ENCODE data around the gene IZUMO1.
A peak's percentile ranks its signal among the peaks of the same experiment; 100 is the strongest.

Gene IZUMO1

DNA sequence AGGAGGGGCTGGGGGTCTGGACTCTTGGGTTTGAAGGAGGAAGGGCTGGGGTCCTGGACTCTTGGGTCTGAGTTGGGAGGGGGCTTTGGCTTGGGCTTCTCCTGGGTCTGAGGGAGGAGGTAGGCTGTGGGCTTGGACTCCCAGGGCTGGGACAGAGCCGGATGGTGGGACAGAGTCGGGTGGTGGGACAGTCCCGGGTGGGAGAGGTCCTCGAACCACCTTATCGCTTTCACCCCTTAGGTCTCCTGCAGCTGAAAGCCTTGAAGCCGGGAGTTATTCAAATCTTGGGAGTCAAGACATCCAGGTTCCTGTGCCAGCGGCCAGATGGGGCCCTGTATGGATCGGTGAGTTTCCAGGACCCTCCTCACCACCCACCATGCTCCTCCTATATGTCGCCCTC lies 10.0 kb upstream of the IZUMO1 start:
- no peak for DNase-seq

DNA sequence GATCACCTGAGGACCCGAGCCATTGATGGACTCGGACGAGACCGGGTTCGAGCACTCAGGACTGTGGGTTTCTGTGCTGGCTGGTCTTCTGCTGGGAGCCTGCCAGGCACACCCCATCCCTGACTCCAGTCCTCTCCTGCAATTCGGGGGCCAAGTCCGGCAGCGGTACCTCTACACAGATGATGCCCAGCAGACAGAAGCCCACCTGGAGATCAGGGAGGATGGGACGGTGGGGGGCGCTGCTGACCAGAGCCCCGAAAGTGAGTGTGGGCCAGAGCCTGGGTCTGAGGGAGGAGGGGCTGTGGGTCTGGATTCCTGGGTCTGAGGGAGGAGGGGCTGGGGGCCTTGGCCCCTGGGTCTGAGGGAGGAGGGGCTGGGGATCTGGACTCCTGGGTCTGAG lies 9.5 kb upstream of the IZUMO1 start:
- no peak for DNase-seq

DNA sequence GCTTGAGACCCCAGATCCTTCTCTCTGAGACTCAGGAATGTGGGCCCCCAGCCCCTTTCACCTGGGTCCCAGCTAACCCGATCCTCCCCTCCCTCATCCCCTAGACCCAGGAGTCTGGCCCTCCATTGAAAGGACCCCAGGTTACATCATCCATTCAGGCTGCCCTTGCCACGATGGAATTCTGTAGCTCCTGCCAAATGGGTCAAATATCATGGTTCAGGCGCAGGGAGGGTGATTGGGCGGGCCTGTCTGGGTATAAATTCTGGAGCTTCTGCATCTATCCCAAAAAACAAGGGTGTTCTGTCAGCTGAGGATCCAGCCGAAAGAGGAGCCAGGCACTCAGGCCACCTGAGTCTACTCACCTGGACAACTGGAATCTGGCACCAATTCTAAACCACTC lies 9.1 kb upstream of the IZUMO1 start:
- DNase-seq = no peak

GRCh38 chr19:48755084-48755641 lies 8.5 kb upstream of the IZUMO1 start, which contains the start of gene FGF21:
FGF21 (plus strand) TSS chr19:48755524; CDS start chr19:48756237, 713 bp downstream.
- no peak for DNase-seq

GRCh38 chr19:48752496-48753365 lies 6.0 kb upstream of the IZUMO1 start, which contains the start of gene FUT1:
FUT1 (minus strand) TSS chr19:48752641; CDS start chr19:48751281, 1,360 bp downstream.
- peak; percentile 21 for DNase-seq

DNA sequence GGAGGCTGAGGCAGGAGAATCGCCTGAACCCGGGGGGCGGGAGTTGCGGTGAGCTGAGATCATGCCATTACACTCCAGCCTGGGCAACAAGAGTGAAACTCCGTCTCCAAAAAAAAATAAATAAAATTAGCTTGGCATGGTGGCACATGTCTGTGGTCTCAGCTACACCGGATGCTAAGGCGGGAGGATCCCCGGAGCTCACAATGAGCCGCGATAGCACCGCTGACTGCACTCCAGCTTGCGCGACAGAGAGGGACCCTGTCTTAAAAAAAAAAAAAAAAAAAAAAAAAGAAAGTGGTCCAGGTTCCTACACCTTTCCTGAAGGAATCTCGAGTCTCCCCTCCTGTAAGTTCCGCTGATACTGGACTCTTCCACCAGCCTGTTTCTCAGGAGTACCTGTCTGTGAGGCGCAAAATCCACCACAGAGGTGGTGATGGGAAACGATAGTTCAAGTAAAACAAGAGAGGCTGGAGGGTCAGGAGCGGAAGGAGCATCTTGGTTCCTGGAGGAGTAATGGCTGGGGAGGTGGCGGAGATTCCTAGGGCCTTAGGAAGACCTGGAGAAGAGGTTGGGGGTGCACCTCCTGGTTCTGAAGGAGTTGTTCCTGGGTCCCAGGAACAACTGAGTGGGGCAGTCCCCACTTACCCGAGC lies 5.3 kb upstream of the IZUMO1 start:
- no peak for DNase-seq

DNA sequence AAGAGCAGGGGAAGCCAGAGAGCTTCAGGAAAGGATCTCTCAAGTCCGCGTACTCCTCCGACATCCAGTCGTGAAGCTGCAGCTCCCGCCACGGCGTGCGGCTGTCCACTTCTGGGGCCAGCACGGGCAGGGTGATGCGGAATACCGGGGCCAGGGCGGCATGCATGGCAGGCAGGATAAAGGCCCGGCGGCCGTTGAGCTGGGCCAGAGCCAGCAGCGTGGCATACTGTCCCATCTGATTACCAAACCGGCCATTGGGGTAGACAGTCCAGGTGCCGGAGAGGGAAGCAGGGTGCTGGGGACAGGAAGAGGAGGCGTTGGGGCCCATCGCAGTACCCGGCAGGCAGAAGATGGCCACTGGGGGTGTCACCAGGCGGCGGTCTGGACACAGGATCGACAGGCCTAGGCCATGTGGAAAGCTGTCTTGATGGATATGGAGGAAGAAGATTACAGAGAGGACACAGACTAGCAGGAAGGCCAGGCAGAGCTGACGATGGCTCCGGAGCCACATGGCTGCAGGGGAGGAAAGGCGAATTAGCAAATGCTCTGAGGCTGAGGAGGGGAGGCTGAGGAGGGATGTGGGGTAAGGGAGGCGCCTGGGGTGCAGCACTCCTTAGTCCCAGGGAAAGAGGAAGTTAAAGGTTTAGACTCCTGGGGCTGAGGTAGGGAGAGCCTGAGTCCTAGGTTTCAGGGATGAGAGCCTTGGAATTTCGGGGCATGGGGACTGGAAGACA lies 4.2 kb upstream of the IZUMO1 start:
- DNase-seq = no peak

DNA sequence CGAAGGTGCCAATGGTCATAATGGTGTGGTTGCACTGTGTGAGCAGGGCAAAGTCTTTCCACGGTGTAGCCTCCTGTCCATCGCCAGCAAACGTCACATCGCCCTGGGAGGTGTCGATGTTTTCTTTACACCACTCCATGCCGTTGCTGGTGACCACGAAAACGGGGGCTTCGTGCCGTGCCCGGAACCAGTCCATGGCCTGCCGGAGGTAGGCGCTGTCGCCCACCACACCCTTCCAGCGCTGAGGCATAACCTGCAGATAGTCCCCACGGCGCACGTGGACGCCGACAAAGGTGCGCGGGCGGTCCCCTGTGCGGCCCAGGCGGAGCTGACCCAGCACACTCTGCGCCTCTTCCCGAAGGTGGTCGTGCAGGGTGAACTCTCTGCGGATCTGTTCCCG lies 3.6 kb upstream of the IZUMO1 start:
- DNase-seq = no peak

- no peak for DNase-seq
These were observed 3.0 kb upstream of the IZUMO1 start for GRCh38 chr19:48749571-48750198.

DNA sequence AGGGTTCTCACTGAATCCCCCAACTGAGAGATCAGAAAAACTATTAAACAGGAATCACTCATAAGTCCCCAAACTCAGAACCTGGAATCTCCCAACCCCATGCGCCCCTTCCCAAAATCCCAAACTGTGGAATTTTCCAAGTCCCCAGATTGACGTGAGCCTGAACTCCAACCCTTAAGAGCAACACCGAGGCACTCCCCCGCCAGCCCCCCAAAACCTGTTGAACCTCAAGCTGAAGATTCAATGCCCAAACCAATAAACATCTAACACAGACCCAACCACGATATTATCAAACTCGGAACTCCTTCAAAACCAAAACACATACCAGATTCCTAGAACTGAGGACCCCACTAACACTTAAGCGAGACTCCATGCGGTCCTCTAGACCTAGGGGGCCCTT lies 599 bp downstream of the IZUMO1 start:
- no peak for DNase-seq

DNA sequence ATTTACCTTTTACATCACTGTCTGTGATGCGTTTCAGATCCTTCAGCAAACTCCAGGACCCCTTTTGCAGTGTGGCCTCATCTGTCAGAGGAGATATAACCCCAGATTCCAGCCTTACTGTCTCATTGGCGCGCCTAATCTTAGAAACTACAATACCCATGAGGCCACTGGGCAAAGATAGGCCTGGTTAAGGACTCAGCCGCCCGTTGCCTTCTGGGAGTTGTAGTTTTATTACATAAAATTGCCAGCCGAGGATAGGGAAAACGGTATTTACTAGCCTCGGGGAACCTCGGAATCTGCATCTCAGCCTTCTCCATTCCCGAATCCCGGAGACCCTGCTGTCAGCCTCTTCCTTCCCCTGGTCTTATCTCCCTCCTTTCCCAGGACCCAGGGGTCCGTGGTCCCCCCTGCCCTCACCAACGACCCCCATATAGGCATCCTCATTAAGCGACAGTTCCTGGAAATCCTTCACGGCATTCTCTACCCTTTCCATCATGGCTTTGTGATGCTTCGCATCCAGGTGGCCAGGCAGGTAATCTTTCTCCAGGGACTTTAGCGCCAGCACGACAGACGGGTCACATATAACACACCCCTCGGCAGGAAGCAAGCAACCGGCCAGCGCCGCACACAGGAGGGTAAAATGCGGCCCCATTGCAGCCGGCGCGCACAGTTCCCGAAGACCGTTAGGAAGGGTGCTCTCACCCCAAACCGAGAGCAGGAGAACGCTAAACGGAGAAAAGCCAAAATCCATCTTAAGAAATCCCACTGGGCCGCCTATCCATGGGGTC lies 1.3 kb downstream of the IZUMO1 start:
- peak; percentile 65 for DNase-seq

- DNase-seq = no peak
These were observed 4.6 kb downstream of the IZUMO1 start for GRCh38 chr19:48742096-48742495.

GRCh38 chr19:48741129-48741999 lies 5.3 kb downstream of the IZUMO1 start:
- DNase-seq = no peak

DNA sequence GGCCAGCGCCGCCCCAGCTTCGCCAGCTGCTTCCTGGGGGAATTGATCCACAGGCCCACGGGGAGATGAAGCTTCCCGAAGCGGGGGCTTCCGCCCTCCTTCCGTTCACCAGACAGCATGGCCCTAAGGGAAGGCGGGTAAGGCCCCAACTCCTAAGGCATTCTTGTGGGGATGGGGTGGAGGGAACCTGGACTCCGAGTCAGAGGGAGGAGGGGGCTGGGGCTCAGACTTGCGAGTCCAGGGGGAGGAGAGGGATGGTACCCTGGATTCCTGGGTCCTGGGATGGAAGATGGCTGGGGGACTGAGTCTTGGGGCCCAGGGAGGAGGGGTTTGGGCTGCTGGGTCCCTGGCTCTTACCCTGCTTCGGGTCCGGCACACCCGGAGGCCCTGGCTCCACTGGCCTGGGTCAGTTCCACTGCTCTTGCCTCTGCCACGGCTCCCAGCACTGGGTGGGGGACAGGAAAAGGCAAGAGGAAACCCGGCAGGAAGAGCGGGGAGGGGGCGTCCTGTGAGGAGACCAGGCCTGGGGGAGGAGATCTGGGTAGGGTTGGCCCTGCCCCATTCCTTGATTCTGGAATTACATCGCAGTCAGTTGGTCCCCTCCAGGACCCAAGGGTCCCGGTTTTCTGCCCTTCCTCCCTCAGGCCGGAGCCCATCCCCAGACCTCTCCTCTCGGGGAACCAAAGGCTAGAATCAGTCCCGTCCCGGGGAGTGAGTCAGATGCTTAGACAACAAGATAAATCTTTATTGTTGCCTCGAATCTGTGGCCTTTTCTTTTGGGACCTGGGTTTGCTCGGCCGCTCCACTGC lies 6.3 kb downstream of the IZUMO1 start, which contains the start of gene RASIP1:
TSS of gene RASIP1 (minus strand) at position 447 of the 809 bp plus-strand sequence. CDS start at position 119, 328 bp downstream.
- no peak for DNase-seq

DNA sequence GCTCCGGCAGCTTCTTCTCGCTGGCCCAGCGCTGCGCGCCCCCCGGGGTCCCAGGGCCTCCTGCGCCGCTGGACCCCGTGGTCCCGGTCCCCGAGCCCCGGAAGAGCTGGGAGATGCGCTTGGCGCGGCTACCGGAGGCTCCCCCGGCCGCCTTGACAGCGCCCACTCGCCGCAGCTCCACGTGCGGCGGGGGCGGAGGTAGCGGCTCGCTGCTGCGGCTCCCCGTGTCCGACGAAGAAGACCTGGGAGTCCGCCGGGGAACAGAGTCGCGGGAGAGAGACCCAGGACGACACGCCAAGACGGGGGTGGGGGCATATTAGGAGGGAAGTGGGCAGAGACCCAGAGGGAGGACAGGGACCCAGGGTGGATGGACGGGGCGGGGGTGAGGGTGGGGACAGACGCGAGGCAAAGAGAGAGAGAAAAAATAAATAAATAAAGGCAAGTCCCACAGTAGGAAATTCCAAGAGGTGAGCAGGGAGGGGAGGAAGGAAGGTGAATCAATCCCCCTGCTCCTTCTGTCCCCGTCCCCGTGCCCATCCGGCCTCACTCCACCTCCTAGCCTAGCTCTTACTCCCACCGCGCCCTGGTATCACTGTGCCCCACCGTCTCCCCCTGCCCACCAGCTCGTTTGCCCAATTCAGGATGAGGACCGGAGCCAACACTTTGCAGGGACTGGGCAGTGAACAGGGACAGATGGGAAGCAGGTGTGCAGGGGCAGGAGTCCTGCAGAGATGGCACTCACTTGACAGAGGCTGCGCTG lies 7.1 kb downstream of the IZUMO1 start:
- DNase-seq = no peak

DNA sequence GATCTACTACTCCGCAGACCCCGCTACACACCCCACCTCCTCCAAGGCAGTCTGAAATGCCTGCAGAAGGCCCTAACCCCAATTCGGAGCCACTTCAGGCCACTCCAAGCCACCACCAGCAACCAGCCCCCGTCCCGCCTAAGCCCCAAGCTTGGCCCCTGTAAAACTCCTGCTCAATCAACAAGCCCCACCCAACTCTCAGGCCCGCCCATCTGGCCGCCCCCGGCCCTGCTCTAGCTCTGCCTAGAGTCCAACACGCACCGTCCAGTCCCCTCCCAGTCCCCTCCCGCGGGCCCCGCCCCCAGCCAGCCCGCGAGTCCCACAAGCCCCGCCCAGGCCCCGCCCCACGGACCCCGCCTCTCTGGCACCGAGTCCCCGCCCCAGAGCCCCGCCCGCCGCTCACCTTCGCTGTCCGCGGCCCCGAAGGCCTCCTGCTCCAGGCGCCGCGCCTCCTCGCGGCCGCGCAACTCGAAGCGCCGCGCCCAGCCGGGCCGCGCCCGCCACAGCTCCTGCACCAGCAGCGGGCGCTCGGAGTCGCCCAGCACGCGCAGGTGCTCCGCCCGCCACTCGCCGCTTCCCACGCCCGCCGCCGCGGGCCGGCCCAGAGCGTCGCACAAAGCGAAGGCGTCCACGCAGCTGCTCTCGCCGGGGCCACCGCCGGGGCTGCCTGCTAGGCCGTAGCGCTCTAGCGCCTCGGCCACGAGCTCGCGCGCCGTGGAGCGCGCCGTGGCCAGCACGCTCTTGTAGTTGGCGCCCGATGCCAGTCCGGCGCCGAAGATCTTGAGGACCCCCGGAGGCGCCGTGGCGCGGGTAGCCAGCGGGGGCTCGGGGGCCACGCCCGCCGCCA lies 7.9 kb downstream of the IZUMO1 start:
- DNase-seq = peak; percentile 80

- DNase-seq = no peak
These were observed 9.2 kb downstream of the IZUMO1 start for GRCh38 chr19:48737360-48737998.

All from NCI-H1694 treated with DMSO at 0.1 percent for 48 hours (cell line).